C4-2B (cell line): ENCODE measurements around the gene AP3S2.

Experiments used
- CTCF ChIP-seq: fragments of 450-650 bp; conservative IDR thresholded peaks from 2 replicates; pipeline ENCODE4 v1.5.1; 2017; ENCODE audit warnings: mild to moderate bottlenecking
- ZFX ChIP-seq: fragments of 450-650 bp; IDR thresholded peaks from 2 replicates; pipeline ENCODE4 v1.6.1; 2017

- TF ChIP-seq CTCF (no peak), ZFX (no peak)
Measured at GRCh38 chr15:89808160-89808870, 85.5 kb downstream of the AP3S2 start.
